Endothelial cell of umbilical vein (primary cell): ENCODE measurements around the gene DZIP1. TPM values are rescaled to one million over a fixed set of nuclear protein-coding genes. Genes with fewer than 3 reads are reported as not detected.

Experiments used
- BruUV-seq: library from RNA; stranded (reverse); fragments of 400-500 nt; replicated peaks from 2 replicates; lab custom pipeline; 2021; lab: Mats Ljungman, UMichigan
- CTCF ChIA-PET: fragments of 300-600, 350-600 bp; sonication (Branson Sonifier 250); formaldehyde crosslinking; loops from one replicate; lab custom pipeline; 2021; ENCODE audit warnings: antibody characterized with exemption, inconsistent platforms; lab: Charles Lee
- POLR2A ChIA-PET: fragments of 300-600, 350-600 bp; sonication (Branson Sonifier 250); formaldehyde crosslinking; loops from one replicate; lab custom pipeline; 2021; ENCODE audit warnings: antibody characterized with exemption, inconsistent platforms; lab: Charles Lee
- DNase-seq: peaks from one replicate; pipeline ENCODE4 v3.0.0-alpha.2; 2011; ENCODE audit warnings: low read depth, low spot score
- FAIRE-seq: peaks from 2 replicates; lab custom pipeline; 2011; peaks lifted over from hg19 to GRCh38; lab: Jason Lieb, UNC
- H2AFZ ChIP-seq: 2 replicates; pipeline ENCODE4 v1.6.0; 2012; ENCODE audit warnings: low read depth, low read length, control low read depth, inconsistent platforms
- H3K27ac ChIP-seq: 2 replicates; pipeline ENCODE4 v1.5.1; 2011; ENCODE audit warnings: low read depth, mild to moderate bottlenecking, control low read depth, low read length, moderate library complexity; ENCODE audit not compliant: insufficient read depth
- H3K27me3 ChIP-seq, 2 experiments: 2 replicates each; pipeline versions ENCODE4 v1.6.0 to v1.6.1; 2011; ENCODE audit warnings: low read length in 2 of 2, mixed read lengths in 1 of 2; ENCODE audit not compliant: control insufficient read depth in 2 of 2, insufficient read depth in 2 of 2
- H3K36me3 ChIP-seq, 2 experiments: 2 replicates in 1 of 2; 3 replicates in 1 of 2; pipeline ENCODE4 v1.5.1; 2011; ENCODE audit warnings: low read length in 2 of 2, mild to moderate bottlenecking in 1 of 2, moderate library complexity in 1 of 2; ENCODE audit not compliant: control insufficient read depth in 2 of 2, insufficient read depth in 2 of 2; ENCODE audit errors: extremely low read depth in 1 of 2
- H3K4me1 ChIP-seq: 3 replicates; pipeline ENCODE4 v1.5.1; 2011; ENCODE audit warnings: mild to moderate bottlenecking, low read length; ENCODE audit not compliant: control insufficient read depth, insufficient read depth; ENCODE audit errors: extremely low read depth
- H3K4me2 ChIP-seq: 2 replicates; pipeline ENCODE4 v1.6.1; 2011; ENCODE audit warnings: low read length, control low read depth, mixed read lengths; ENCODE audit not compliant: insufficient read depth
- H3K4me3 ChIP-seq, 3 experiments: fragments of 200-600 bp in 1 of 3; sonication (generic), shearing (Covaris generic) in 1 of 3; replicated peaks in 1 of 3; 2 replicates each; pipeline ENCODE4 v1.5.1; 2011 to 2016; ENCODE audit warnings: control low read depth in 3 of 3, low read length in 3 of 3, mild to moderate bottlenecking in 2 of 3, inconsistent platforms in 1 of 3, low read depth in 1 of 3, moderate library complexity in 1 of 3; ENCODE audit not compliant: insufficient read depth in 1 of 3
- H3K79me2 ChIP-seq: 2 replicates; pipeline ENCODE4 v1.6.0; 2012; ENCODE audit warnings: low read length, inconsistent platforms; ENCODE audit not compliant: control insufficient read depth, insufficient read depth
- H3K9ac ChIP-seq: replicated peaks from 2 replicates; pipeline ENCODE3; 2011; ENCODE audit warnings: low read length, control low read depth; ENCODE audit not compliant: insufficient read depth; ENCODE audit errors: extremely low read depth
- H3K9me1 ChIP-seq: replicated peaks from 3 replicates; pipeline ENCODE4 v1.6.0; 2011; ENCODE audit warnings: mild to moderate bottlenecking, low read length; ENCODE audit not compliant: control insufficient read depth, insufficient read depth; ENCODE audit errors: extremely low read depth
- H3K9me3 ChIP-seq: replicated peaks from 2 replicates; pipeline ENCODE4 v1.5.1; 2012; ENCODE audit warnings: low read length, inconsistent platforms; ENCODE audit not compliant: control insufficient read depth, insufficient read depth
- H4K20me1 ChIP-seq: replicated peaks from 2 replicates; pipeline ENCODE3; 2011; ENCODE audit warnings: mild to moderate bottlenecking, low read length; ENCODE audit not compliant: control insufficient read depth, insufficient read depth; ENCODE audit errors: extremely low read depth
- CTCF ChIP-seq, 2 donors: IDR thresholded peaks; 1 replicate in 1 of 2; 2 replicates in 1 of 2; pipeline ENCODE4 v1.5.1; 2011; ENCODE audit warnings: low read length in 2 of 2, mild to moderate bottlenecking in 2 of 2, moderate library complexity in 2 of 2, control low read depth in 1 of 2, inconsistent platforms in 1 of 2, low read depth in 1 of 2; ENCODE audit not compliant: insufficient read depth in 1 of 2; ENCODE audit errors: extremely low read depth in 1 of 2
- GATA2 ChIP-seq: IDR thresholded peaks from 2 replicates; pipeline ENCODE4 v1.7.0; 2011; ENCODE audit warnings: low read depth, mild to moderate bottlenecking, moderate library complexity, mixed read lengths, low read length; ENCODE audit not compliant: insufficient read length, insufficient read depth
- JUN ChIP-seq: IDR thresholded peaks from 2 replicates; pipeline ENCODE4 v1.6.1; 2011; ENCODE audit warnings: borderline replicate concordance, low read depth; ENCODE audit not compliant: insufficient read length, insufficient read depth
- MAX ChIP-seq: IDR thresholded peaks from 2 replicates; pipeline ENCODE4 v1.6.1; 2011; ENCODE audit not compliant: insufficient read depth, insufficient read length
- MYC ChIP-seq: IDR thresholded peaks from one replicate; pipeline ENCODE4 v1.6.1; 2011; ENCODE audit warnings: mild to moderate bottlenecking, low read depth, low read length
- POLR2A ChIP-seq: IDR thresholded peaks from 2 replicates; pipeline ENCODE4 v1.6.1; 2012; ENCODE audit warnings: low read depth, mild to moderate bottlenecking, control low read depth, low read length
- POLR2AphosphoS5 ChIP-seq: IDR thresholded peaks from 2 replicates; pipeline ENCODE4 v1.6.1; 2012; ENCODE audit warnings: low read depth, mild to moderate bottlenecking, control low read depth, low read length, moderate library complexity; ENCODE audit not compliant: insufficient read depth
- dilution Hi-C: fragments of 300-500 bp; cut with MboI; formaldehyde crosslinking; loops from one replicate; pipeline ENCODE4 v1.15.0; 2019; ENCODE audit warnings: low sequenced_read_pairs; ENCODE audit not compliant: extremely low pct_ligation_motif_present
- intact Hi-C: fragments of 100-400 bp; cut with micrococcal nuclease; formaldehyde crosslinking; loops from one replicate; pipeline ENCODE4 v1.10.0; 2022
- polyA plus RNA-seq, 4 experiments: library from polyadenylated mRNA; depleted of rRNA in 3 of 4; stranded (reverse) in 3 of 4; unstranded in 1 of 4; fragments of >200 nt; gene quantifications; 2 replicates each; pipeline versions ENCODE4 v1.2.1 to v1.2.3, GENCODE V29; 2011 to 2012; ENCODE audit warnings: missing spikeins in 1 of 4
- total RNA-seq: library from RNA; stranded (reverse); gene quantifications from 2 replicates; pipeline ENCODE4 v1.2.3, GENCODE V29; 2021

Gene DZIP1
- total and polyA plus RNA-seq, 2 donors (not counting 3 experiments of a cell fraction or from before 2014, with no cell fraction given): 8.6 to 32.1 TPM

- no peak overlapping the region for H3K9ac ChIP-seq
- BruUV-seq: no TSS peak
- DNase-seq: peak; percentile 64
- no peak overlapping the region for H3K4me3 ChIP-seq
- H3K27me3 ChIP-seq: no peaks in the 10 kb centered on the region
- CTCF ChIA-PET: interaction anchor here (1.0 to 1.4 kb wide), 3 partner anchors 9 to 48 kb away, joined by 3 to 4 read pairs (median 4); no protein-coding TSS in a partner anchor
- no peaks in the 10 kb centered on the region for H3K36me3 ChIP-seq
- H2AFZ ChIP-seq: peak overlapping the region; percentile 27
- no peak for TF ChIP-seq MAX
- no peak for TF ChIP-seq GATA2
- TF ChIP-seq CTCF (IDR thresholded peaks at IDR 0.05; ENCODE audit: extremely low read depth in 1 of 2, insufficient read depth in 1 of 2, low read depth in 1 of 2, low read length in 2 of 2): no peak
- no peaks in the 10 kb centered on the region for H4K20me1 ChIP-seq
- H3K9me1 ChIP-seq: no peaks in the 10 kb centered on the region
- POLR2A ChIA-PET: no interaction called here
- no peak overlapping the region for H3K4me2 ChIP-seq
- H3K27ac ChIP-seq: no peak overlapping the region
- H3K9me3 ChIP-seq: no peaks in the 10 kb centered on the region
- no peaks in the 10 kb centered on the region for H3K79me2 ChIP-seq
- peak; percentile 38 for FAIRE-seq
- intact Hi-C loops (no loop called here), dilution Hi-C loops (no loop called here)
- H3K4me1 ChIP-seq: peaks cover 8% of the 10 kb centered on the region
Measured at GRCh38 chr13:95541308-95541707, 103.2 kb downstream of the DZIP1 start.

- no peaks in the 10 kb centered on the region for H3K79me2 ChIP-seq
- no peaks in the 10 kb centered on the region for H3K9me3 ChIP-seq
- no peak overlapping the region for H3K27ac ChIP-seq
- no TSS peak for BruUV-seq
- no peaks in the 10 kb centered on the region for H3K27me3 ChIP-seq
- H3K4me2 ChIP-seq: no peak overlapping the region
- H3K4me3 ChIP-seq: no peak overlapping the region
- FAIRE-seq (peak; percentile 69), DNase-seq (peak; percentile 67)
- dilution Hi-C loops (no loop called here), intact Hi-C loops (no loop called here)
- ChIA-PET CTCF (interaction anchor here (0.8 to 1.4 kb wide), 4 partner anchors 9 to 120 kb away, joined by 3 to 4 read pairs (median 4); no protein-coding TSS in a partner anchor), POLR2A (no interaction called here)
- peaks cover 9% of the 10 kb centered on the region for H3K4me1 ChIP-seq
- H2AFZ ChIP-seq: peak overlapping the region; percentile 27
- no peaks in the 10 kb centered on the region for H3K9me1 ChIP-seq
- TF ChIP-seq JUN (no peak), GATA2 (no peak), POLR2A (no peak), MYC (no peak), CTCF (IDR thresholded peaks at IDR 0.05; ENCODE audit: extremely low read depth in 1 of 2, insufficient read depth in 1 of 2, low read depth in 1 of 2, low read length in 2 of 2) (no peak), POLR2AphosphoS5 (no peak), MAX (no peak)
- H3K9ac ChIP-seq: no peak overlapping the region
- no peaks in the 10 kb centered on the region for H4K20me1 ChIP-seq
- H3K36me3 ChIP-seq: no peaks in the 10 kb centered on the region
Measured at GRCh38 chr13:95540888-95541287, 103.6 kb downstream of the DZIP1 start.
